SKM-1 (cell line): Measurements from ENCODE around the gene DHRS4.
A peak's percentile ranks its signal among the peaks of the same experiment; 100 is the strongest.
"Not testable (repeated sequence)": the region's sequence is repeated elsewhere in the genome, so short reads cannot be mapped to it uniquely, and the experiment has no call there.

Experiments
- DNase-seq: peaks from one replicate; lab custom pipeline; 2025; ENCODE audit not compliant: unreplicated experiment; lab: John Stamatoyannopoulos, UW

DHRS4 gene

DNA sequence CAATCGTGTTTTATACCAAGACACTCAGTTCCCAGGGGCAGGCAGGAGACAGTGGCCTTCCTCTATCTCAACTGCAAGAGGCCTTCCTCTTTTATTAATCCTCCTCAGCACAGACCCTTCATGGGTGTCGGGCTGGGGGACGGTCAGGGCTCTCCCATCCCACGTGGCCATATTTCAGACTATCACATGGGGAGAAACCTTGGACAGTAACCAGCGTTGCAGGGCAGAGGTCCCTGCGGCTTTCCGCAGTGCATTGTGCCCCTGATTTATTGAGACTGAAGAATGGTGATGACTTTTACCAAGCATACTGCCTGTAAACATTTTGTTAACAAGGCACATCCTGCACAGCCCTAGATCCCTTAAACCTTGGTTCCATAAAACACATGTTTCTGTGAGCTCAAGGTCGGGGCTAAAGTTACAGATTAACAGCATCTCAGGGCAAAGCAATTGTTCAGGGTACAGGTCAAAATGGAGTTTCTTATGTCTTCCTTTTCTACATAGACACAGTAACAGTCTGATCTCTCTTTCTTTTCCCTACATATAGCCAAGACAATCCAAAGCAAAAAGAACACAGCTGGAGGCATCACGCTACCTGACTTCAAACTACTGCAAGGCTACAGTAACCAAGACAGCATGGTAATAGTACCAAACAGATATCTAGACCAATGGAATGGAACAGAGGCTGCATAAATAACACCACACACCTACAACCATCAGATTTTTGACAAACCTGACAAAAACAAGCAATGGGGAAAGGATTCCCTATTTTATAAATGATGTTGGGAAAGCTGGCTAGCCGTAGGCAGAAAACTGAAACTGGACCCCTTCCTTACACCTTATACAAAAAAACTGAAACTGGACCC is 28.6 kb downstream of the DHRS4 start:
- not testable (repeated sequence) for DNase-seq

- DNase-seq: no peak
These were observed 31.5 kb downstream of the DHRS4 start for GRCh38 chr14:23984891-23985602.

DNA sequence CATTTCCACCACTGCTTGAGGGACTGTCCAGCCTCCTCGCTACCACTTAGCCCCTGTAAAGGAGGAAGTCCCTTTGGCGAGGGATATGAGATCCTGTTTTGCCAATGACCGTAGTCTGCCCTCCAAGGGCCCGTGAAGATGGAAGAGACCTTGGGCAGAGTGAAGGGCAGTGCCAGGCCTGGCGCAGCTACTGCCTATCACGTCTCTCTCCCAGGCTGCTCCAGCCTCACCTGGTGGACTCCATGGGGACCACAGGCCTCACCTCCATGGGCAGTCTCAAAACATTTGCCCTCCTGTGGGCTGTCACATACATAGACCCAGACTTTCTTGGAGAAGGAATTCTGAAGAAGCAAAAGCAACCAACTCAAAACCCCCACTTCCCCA is 34.6 kb downstream of the DHRS4 start:
- DNase-seq: not testable (repeated sequence)

GRCh38 chr14:23988607-23989363 is 35.2 kb downstream of the DHRS4 start, which contains the start of gene DHRS4L2:
Gene DHRS4L2, plus strand, starts transcription at chr14:23988929. Its CDS starts 19 bp downstream, at chr14:23988948.
- DNase-seq: peak; percentile 33

DNA sequence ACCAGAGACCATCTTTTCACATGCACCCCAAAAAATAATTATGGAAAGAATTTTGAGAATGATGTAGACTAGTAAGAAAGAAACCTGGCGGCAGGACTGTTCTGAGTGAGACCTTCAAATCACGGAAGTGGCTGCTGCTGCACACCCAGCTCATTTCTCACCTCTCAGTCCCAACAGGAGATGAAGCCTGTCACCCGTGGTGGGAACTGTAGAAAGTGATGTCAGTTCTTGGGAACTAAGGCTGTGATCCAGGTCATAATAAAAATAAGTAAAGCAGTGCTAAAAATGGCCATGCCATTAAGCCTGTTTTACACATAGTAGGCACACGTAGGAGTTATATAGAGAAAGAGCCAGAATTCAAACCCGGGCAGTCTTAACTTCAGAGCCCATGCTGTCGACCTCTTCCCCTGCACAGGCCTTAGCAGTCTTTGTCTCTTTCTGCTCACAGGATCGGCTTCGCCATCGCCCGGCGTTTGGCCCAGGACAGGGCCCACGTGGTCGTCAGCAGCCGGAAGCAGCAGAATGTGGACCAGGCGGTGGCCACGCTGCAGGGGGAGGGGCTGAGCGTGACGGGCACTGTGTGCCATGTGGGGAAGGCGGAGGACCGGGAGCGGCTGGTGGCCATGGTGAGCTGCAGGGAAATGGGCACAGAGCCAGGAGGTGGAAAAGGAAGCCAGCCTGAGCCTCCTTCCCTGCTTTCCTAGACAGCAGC is 36.3 kb downstream of the DHRS4 start:
- not testable (repeated sequence) for DNase-seq

- not testable (repeated sequence) for DNase-seq
These were observed 37.4 kb downstream of the DHRS4 start for GRCh38 chr14:23990961-23991360.

DNA sequence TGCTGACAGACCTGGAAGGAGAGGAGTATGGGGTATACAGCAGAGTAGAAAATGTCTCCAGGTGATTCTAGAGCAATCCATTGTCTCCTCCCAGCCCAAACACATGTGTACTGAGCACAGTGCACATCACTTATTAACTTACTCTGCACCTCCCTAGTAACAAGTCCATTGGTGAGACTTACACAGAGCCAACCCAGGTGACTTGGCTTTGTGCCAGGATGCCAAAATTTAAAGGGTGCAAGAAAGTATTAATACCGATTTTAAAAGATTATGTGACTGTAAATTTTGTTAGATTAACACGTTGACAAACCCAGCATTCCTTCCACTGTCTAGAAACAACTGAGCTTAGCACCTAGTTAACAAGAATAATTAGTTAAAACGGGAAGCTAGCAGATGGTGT is 39.5 kb downstream of the DHRS4 start:
- not testable (repeated sequence) for DNase-seq

- not testable (repeated sequence) for DNase-seq
These were observed 42.4 kb downstream of the DHRS4 start for GRCh38 chr14:23996009-23996408.

- not testable (repeated sequence) for DNase-seq
These were observed 43.3 kb downstream of the DHRS4 start for GRCh38 chr14:23996825-23997224.

DNA sequence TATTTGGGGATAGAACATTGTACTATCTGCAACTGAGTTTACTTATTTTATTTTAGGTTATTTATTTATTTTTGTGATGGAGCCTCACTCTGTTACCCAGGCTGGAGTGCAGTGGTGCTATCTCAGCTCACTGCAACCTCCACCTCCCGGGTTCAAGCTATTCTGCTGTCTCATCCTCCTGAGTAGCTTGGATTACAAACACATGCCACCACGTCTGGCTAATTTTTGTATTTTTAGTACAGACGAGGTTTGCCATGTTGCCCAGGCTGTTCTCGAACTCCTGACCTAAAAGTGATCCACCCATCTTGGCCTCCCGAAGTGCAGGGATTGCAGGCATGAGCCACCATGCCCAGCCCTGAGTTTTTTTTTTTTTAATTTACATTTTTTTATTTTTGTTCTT is 46.1 kb downstream of the DHRS4 start:
- DNase-seq: not testable (repeated sequence)

DNA sequence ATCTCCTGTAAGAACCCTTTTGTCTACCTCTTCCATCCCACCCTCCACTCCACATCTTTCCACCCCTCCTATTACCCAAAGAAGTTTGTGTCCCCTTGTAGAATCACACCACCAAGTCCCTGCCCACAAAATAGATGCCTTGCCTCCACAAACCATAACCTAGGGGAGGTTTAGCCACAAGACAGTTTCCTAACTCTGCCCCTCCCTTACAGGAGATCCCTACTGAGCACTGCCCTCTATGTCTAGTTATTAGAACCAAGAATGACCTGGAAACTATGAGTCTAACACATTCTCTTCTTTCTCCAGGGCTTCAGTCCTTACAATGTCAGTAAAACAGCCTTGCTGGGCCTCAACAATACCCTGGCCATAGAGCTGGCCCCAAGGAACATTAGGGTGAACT is 47.5 kb downstream of the DHRS4 start:
- peak; percentile 1 for DNase-seq

DNA sequence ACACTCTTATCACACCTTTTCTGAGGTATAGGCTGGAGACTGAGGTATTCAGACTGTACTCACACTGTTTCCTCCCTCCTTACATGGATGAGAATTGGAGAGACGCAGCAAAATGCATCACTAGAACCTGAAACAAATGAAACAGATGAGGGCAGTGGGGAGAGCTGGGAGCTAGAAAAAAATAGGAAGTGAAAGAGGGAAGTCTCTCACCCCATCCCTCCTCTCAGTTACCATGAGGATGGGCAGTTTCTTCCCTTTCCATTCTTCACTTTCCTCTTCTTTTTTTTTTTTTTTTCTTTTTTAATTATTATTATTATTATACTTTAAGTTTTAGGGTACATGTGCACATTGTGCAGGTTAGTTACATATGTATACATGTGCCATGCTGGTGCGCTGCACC is 48.1 kb downstream of the DHRS4 start:
- not testable (repeated sequence) for DNase-seq

- not testable (repeated sequence) for DNase-seq
These were observed 52.9 kb downstream of the DHRS4 start for GRCh38 chr14:24006471-24006816.

DNA sequence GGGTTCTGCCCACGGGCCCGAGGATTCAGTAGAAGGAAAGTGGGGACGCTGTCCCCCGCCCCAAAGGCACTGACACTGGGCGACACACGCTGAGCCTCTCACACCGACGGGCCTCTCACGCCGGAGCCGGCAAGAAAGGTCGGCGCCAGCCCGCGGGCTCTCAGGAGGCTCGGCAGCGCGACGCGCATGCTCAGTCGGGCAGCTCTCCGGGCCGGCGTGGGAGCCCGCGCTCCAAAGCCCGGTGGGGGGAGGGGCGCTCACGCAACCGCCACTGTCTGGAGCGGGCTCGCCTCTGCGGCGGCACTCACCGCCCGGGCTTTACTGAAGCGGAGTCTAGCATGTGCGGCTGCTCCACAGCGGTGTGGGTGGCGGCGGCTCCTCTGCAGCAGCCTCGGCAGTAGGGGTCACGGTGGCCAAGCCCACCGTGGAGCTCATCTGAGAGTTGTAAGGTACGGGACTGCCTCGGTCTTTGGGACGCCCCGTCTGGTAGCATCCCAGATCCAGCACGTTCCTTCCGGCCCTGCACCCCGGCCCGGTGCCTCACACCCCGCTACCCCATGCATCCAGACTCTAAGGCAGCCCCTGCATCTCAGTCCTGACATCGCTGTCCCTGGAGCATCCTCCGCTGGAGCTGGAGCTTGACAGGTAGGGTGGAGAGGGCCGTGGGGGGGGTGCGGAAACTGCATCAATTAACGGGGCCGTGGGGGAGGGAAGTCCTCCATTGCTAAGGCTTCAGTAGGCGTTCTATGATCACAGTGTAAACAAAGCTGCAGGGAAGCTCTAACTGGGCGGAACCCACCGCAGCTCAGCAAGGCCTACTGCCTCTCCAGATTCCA is 53.5 kb downstream of the DHRS4 start:
- not testable (repeated sequence) for DNase-seq

DNA sequence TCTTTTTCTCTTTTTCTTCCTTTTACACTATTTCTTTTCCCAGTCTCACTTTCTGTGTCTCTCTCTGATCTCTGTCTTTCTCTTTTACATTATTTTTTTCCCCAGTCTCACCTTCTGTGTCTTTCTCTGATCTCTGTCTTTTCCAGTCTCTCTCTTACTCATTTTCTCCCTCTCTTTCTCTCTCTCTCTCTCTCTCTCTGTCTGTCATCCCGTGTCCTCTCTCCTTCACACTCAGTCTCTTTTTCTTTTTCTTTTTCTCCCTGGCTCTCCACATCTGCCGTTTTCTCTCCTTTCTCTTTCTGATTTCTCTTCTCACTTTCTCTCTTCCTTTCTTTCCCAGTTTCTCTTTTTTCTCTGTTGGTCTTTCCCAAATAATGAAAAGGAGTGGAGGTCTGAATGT is 57.5 kb downstream of the DHRS4 start:
- no peak for DNase-seq

GRCh38 chr14:24012726-24013273 is 59.2 kb downstream of the DHRS4 start:
- DNase-seq: not testable (repeated sequence)

DNA sequence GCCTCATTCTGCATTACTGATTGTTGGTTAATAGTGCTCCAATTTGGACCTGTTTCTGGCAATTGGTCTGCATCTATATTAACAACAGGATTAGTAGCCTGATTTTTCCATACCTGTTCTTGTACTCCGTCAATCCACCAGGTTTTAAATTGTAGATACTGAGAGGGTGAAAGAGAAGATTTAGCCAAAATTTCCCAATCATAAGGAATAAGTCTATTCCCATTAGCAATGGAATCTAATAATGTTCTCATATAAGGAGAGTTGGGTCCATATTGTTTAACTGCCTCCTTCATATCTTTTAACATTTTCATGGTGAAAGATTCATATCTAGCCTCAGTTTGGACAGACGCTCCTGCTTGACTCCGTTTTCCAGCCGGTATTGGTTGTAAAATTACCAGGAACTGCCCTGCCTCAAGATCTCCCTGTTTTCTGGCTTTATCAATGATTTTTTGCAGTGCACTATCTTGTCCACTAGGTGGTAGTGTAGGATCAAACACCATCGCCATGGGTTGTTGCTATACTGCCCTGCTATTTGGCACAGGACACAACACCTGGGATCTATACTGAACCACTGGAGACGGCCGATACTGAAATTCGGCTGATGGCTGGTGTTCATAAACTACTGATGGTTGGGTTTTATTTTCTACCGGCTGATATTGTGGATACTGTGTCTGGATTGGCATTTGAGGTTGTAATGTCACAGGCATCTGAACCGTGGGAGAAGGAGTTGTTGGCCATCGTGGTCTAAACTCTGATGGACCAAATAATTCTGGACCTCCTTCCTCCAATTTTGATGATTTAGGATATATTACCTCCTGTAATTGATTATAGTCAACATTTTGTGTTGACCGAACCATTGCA is 60.3 kb downstream of the DHRS4 start:
- no peak for DNase-seq

DNA sequence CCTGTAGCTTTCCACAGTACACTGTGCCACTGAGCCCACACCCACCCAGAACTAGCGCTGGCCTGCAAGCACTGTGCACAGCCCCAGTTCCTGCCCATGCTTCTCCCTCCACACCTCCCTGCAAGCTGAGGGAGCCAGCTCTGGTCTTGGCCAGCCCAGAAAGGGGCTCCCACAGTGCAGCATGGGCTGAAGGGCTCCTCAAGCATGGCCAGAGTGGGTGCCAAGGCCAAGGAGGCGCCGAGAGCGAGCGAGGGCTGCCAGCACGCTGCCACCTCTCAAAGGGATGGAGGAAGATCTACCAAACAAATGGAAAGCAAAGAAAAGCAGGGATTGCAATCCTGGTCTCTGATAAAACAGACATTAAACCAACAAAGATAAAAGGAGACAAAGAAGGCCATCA is 62.2 kb downstream of the DHRS4 start:
- DNase-seq: not testable (repeated sequence)
